Neuronal stem cell (in vitro differentiated cells): ENCODE data around the gene MLKL.

Experiments
- DNase-seq: peaks from one replicate; pipeline ENCODE4 v3.0.0-alpha.2; 2013; ENCODE audit warnings: low spot score
- H2AFZ ChIP-seq: one replicate; pipeline ENCODE4 v1.6.1; 2013; ENCODE audit warnings: mild to moderate bottlenecking, low read length, inconsistent platforms
- H2AK5ac ChIP-seq: 2 replicates; pipeline ENCODE4 v1.6.1; 2013; ENCODE audit warnings: low read depth, mild to moderate bottlenecking, inconsistent platforms, low read length, moderate library complexity, mixed read lengths
- H2BK120ac ChIP-seq: 2 replicates; pipeline ENCODE4 v1.6.1; 2013; ENCODE audit warnings: low read depth, mild to moderate bottlenecking, inconsistent platforms, low read length, moderate library complexity, mixed read lengths
- H2BK12ac ChIP-seq: one replicate; pipeline ENCODE4 v1.6.1; 2013; ENCODE audit warnings: low read length, inconsistent platforms
- H2BK15ac ChIP-seq: 2 replicates; pipeline ENCODE4 v1.6.1; 2013; ENCODE audit warnings: mild to moderate bottlenecking, low read length, inconsistent platforms, mixed read lengths
- H2BK5ac ChIP-seq: one replicate; pipeline ENCODE4 v1.6.1; 2013; ENCODE audit warnings: inconsistent platforms, mild to moderate bottlenecking, low read length, moderate library complexity
- H3K14ac ChIP-seq: one replicate; pipeline ENCODE4 v1.6.1; 2013; ENCODE audit warnings: low read length, inconsistent platforms
- H3K18ac ChIP-seq: 2 replicates; pipeline ENCODE4 v1.6.1; 2013; ENCODE audit warnings: low read length, inconsistent platforms
- H3K23ac ChIP-seq: 2 replicates; pipeline ENCODE4 v1.6.1; 2013; ENCODE audit warnings: low read depth, mild to moderate bottlenecking, mixed read lengths, low read length, inconsistent platforms; ENCODE audit not compliant: poor library complexity
- H3K27ac ChIP-seq: replicated peaks from 3 replicates; pipeline ENCODE4 v1.5.1; 2013; ENCODE audit warnings: low read length, inconsistent platforms
- H3K27me3 ChIP-seq, 3 experiments: 2 replicates each; pipeline ENCODE4 v1.6.1; 2013; ENCODE audit warnings: low read length in 3 of 3, mild to moderate bottlenecking in 2 of 3, inconsistent platforms in 1 of 3, low read depth in 1 of 3, mixed read lengths in 1 of 3, moderate library complexity in 1 of 3; ENCODE audit not compliant: control insufficient read depth in 3 of 3, insufficient read depth in 3 of 3
- H3K36me3 ChIP-seq, 2 donors: replicated peaks in 1 of 2; 2 replicates each; pipeline ENCODE4 v1.6.1; 2013; ENCODE audit warnings: low read length in 2 of 2; ENCODE audit not compliant: control insufficient read depth in 2 of 2, insufficient read depth in 2 of 2
- H3K4ac ChIP-seq: 2 replicates; pipeline ENCODE4 v1.6.1; 2013; ENCODE audit warnings: inconsistent platforms, mild to moderate bottlenecking, low read length, moderate library complexity
- H3K4me1 ChIP-seq, 2 donors: 1 replicate in 1 of 2; 2 replicates in 1 of 2; pipeline ENCODE4 v1.6.1; 2013; ENCODE audit warnings: low read length in 2 of 2, low read depth in 1 of 2; ENCODE audit not compliant: control insufficient read depth in 2 of 2, insufficient read depth in 1 of 2
- H3K4me2 ChIP-seq: one replicate; pipeline ENCODE4 v1.6.1; 2013; ENCODE audit warnings: mild to moderate bottlenecking, low read length, inconsistent platforms; ENCODE audit not compliant: insufficient read depth, poor library complexity, severe bottlenecking
- H3K4me3 ChIP-seq, 2 donors: 2 replicates each; pipeline ENCODE4 v1.5.1; 2013; ENCODE audit warnings: low read length in 2 of 2, mild to moderate bottlenecking in 2 of 2, inconsistent platforms in 1 of 2, moderate library complexity in 1 of 2
- H3K79me1 ChIP-seq: one replicate; pipeline ENCODE4 v1.6.1; 2013; ENCODE audit warnings: low read depth, mild to moderate bottlenecking, inconsistent platforms, low read length, moderate library complexity
- H3K9ac ChIP-seq: one replicate; pipeline ENCODE4 v1.6.1; 2013; ENCODE audit warnings: mild to moderate bottlenecking, low read depth, low read length, inconsistent platforms; ENCODE audit not compliant: poor library complexity
- H3K9me3 ChIP-seq, 2 donors: replicated peaks in 1 of 2; 2 replicates each; pipeline versions ENCODE3 to v1.6.1; 2013; ENCODE audit warnings: low read length in 2 of 2, mild to moderate bottlenecking in 2 of 2, inconsistent platforms in 1 of 2, low read depth in 1 of 2, mixed read lengths in 1 of 2, moderate library complexity in 1 of 2; ENCODE audit not compliant: control insufficient read depth in 2 of 2, insufficient read depth in 1 of 2
- H4K8ac ChIP-seq: one replicate; pipeline ENCODE4 v1.6.1; 2013; ENCODE audit warnings: low read depth, mild to moderate bottlenecking, inconsistent platforms, low read length, moderate library complexity
- H4K91ac ChIP-seq: one replicate; pipeline ENCODE4 v1.6.1; 2013; ENCODE audit warnings: low read length, low read depth, mild to moderate bottlenecking, inconsistent platforms; ENCODE audit not compliant: poor library complexity
- WGBS, 2 donors: extraction: QIAGEN DNeasy Blood & Tissue Kit; methylation state at CpG; one replicate each; pipeline ENCODE4 v1.1.7; 2013; ENCODE audit warnings: missing lambda C conversion rate in 2 of 2, mixed read lengths in 1 of 2; ENCODE audit not compliant: insufficient read length in 2 of 2, insufficient replicate concordance in 1 of 2; ENCODE audit errors: extremely low coverage in 2 of 2; 5-methylcytosine and 5-hydroxymethylcytosine counted together

Gene MLKL

DNA sequence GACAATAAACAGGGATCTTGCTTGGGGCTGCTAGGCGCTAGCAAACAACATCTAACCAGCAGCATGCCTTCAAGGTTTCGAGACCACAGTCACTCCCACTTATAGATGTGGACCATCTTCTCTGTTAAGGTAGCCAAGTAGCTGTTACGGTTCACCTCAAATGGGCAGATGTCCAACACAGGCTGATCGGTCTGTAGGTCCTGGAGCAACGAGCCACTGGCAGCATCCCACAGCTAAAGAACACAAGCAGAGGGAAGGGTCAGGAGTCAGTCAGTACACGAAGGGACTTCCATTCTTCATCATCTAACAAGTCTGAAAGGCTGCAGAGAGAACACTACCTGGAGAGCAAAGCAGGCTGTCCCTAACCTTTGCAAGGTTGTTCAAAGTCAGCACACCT, 76.8 kb downstream of the MLKL start:
- Histone ChIP-seq H3K9me3 (no peaks in the 10 kb centered on the region), H3K4me3 (no peak overlapping the region), H2BK12ac (no peak overlapping the region), H3K36me3 (peaks cover 46 to 97% of the 10 kb centered on the region in 2 donors), H2AK5ac (no peak overlapping the region), H3K79me1 (no peaks in the 10 kb centered on the region), H2AFZ (no peak overlapping the region), H2BK15ac (no peak overlapping the region), H3K27me3 (no peaks in the 10 kb centered on the region), H3K23ac (no peak overlapping the region), H2BK120ac (no peak overlapping the region), H3K18ac (no peak overlapping the region), H4K8ac (no peak overlapping the region), H3K14ac (no peak overlapping the region), H3K4me2 (no peak overlapping the region), H4K91ac (no peak overlapping the region), H3K4ac (no peak overlapping the region), H3K4me1 (no peaks in the 10 kb centered on the region), H3K27ac (no peak overlapping the region), H3K9ac (no peak overlapping the region), H2BK5ac (no peak overlapping the region)
- WGBS, 2 donors: no CpG with 5 or more reads among the region's 6 CpGs
- DNase-seq: no peak

DNA sequence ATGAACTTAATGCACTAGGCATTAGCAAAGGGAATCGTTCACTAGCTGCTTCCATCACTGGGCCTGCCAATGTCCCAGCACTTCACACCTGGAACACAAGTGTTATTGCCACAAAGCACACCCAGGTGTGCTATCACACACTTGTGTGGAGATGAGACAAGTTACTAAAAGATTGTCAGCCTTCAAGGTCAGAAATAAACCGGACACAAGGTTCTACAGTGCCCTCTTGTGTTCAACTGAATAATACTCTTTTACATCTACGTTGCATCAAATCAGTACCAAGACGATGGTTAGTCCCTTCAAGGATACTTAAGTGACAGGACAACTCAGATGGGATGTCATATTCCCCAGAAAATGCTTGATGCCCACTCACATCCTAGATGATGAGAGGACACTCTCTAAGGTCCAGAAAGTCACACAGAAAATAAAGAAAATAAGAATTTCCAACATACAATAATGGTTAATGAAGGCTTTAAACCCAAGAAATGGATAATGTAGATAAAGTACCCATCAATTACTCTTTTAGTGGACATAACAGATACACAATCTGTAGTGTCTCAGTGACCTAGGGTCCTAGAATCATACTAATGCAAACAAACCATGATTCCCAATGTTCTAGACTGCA, 77.3 kb downstream of the MLKL start:
- no peak overlapping the region for H3K4me3 ChIP-seq
- H3K27ac ChIP-seq: no peak overlapping the region
- H2AK5ac ChIP-seq: no peak overlapping the region
- peaks cover 43 to 92% of the 10 kb centered on the region in 2 donors for H3K36me3 ChIP-seq
- H2BK12ac ChIP-seq: no peak overlapping the region
- H3K4ac ChIP-seq: no peak overlapping the region
- H3K27me3 ChIP-seq: no peaks in the 10 kb centered on the region
- no peaks in the 10 kb centered on the region for H3K79me1 ChIP-seq
- no CpG with 5 or more reads among the region's 4 CpGs for WGBS, 2 donors
- no peak overlapping the region for H3K9ac ChIP-seq
- no peak overlapping the region for H2AFZ ChIP-seq
- no peak overlapping the region for H4K8ac ChIP-seq
- no peak overlapping the region for H3K14ac ChIP-seq
- H3K23ac ChIP-seq: no peak overlapping the region
- H3K4me1 ChIP-seq: no peaks in the 10 kb centered on the region
- peak; percentile 3 for DNase-seq
- H2BK5ac ChIP-seq: no peak overlapping the region
- no peak overlapping the region for H3K4me2 ChIP-seq
- no peak overlapping the region for H3K18ac ChIP-seq
- no peak overlapping the region for H4K91ac ChIP-seq
- no peaks in the 10 kb centered on the region for H3K9me3 ChIP-seq
- H2BK120ac ChIP-seq: no peak overlapping the region
- H2BK15ac ChIP-seq: no peak overlapping the region

DNA sequence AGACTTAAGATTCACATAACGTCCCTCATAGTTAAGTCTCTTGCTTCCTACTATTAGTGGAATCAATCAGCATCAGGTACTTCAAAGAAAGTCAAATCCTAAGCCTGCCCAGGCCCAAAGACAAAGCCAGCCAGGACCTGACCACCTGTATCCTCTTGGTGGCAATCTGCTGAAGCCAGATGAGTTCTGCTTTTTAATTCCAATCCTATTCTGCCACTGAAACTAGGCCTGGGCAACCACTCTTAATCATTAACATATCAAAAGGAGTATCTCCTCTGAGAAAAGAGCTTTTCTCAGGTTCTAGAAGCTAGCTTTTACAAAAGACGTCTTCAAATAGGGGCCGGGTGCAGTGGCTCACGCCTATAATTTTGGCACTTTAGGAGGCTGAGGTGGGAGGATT, 78.7 kb downstream of the MLKL start:
- no peak overlapping the region for H2AK5ac ChIP-seq
- H3K18ac ChIP-seq: no peak overlapping the region
- no peak overlapping the region for H3K14ac ChIP-seq
- H3K4me3 ChIP-seq: no peak overlapping the region
- no peaks in the 10 kb centered on the region for H3K27me3 ChIP-seq
- no peak overlapping the region for H2AFZ ChIP-seq
- H2BK5ac ChIP-seq: no peak overlapping the region
- no peaks in the 10 kb centered on the region for H3K9me3 ChIP-seq
- no peak for DNase-seq
- no peak overlapping the region for H3K23ac ChIP-seq
- no peak overlapping the region for H3K4me2 ChIP-seq
- H3K79me1 ChIP-seq: no peaks in the 10 kb centered on the region
- no peaks in the 10 kb centered on the region for H3K4me1 ChIP-seq
- no peak overlapping the region for H2BK120ac ChIP-seq
- H2BK12ac ChIP-seq: no peak overlapping the region
- no peak overlapping the region for H4K91ac ChIP-seq
- WGBS, 2 donors: no CpG with 5 or more reads among the region's 4 CpGs
- no peak overlapping the region for H3K27ac ChIP-seq
- peaks cover 31 to 79% of the 10 kb centered on the region in 2 donors for H3K36me3 ChIP-seq
- H2BK15ac ChIP-seq: no peak overlapping the region
- no peak overlapping the region for H4K8ac ChIP-seq
- H3K9ac ChIP-seq: no peak overlapping the region
- H3K4ac ChIP-seq: no peak overlapping the region
